HEK293 (cell line): Measurements from ENCODE around the gene PODN.

Experiments used
- GLIS1 ChIP-seq: fragments of 450-650 bp; formaldehyde crosslinking; IDR thresholded peaks from 2 replicates; pipeline ENCODE4 v1.5.1; 2016; ENCODE audit warnings: missing biosample characterization, missing genetic modification characterization
- GLIS2 ChIP-seq: fragments of 450-650 bp; formaldehyde crosslinking; IDR thresholded peaks from 2 replicates; pipeline ENCODE4 v1.5.1; 2016; ENCODE audit warnings: missing biosample characterization, missing genetic modification characterization
- HIC1 ChIP-seq: fragments of 450-650 bp; formaldehyde crosslinking; IDR thresholded peaks from 2 replicates; pipeline ENCODE4 v1.5.1; 2016; ENCODE audit warnings: missing biosample characterization, missing genetic modification characterization
- INSM2 ChIP-seq: fragments of 450-650 bp; formaldehyde crosslinking; IDR thresholded peaks from 2 replicates; pipeline ENCODE4 v1.5.1; 2016; ENCODE audit warnings: missing biosample characterization, missing genetic modification characterization
- KLF7 ChIP-seq: fragments of 450-650 bp; formaldehyde crosslinking; IDR thresholded peaks from 2 replicates; pipeline ENCODE4 v1.5.1; 2016; ENCODE audit warnings: missing biosample characterization, missing genetic modification characterization, borderline replicate concordance
- MEIS1 ChIP-seq: sonication (generic); formaldehyde crosslinking; IDR thresholded peaks from 2 replicates; pipeline ENCODE4 v1.8.1; 2022; ENCODE audit warnings: missing genetic modification reagents, mild to moderate bottlenecking, borderline replicate concordance
- ZBTB20 ChIP-seq: fragments of 450-650 bp; formaldehyde crosslinking; IDR thresholded peaks from 2 replicates; pipeline ENCODE4 v1.5.1; 2016; ENCODE audit warnings: missing biosample characterization, missing genetic modification characterization
- ZIC2 ChIP-seq: fragments of 450-650 bp; formaldehyde crosslinking; IDR thresholded peaks from 2 replicates; pipeline ENCODE4 v1.5.1; 2016; ENCODE audit warnings: missing biosample characterization, missing genetic modification characterization
- ZNF132 ChIP-seq: fragments of 450-650 bp; formaldehyde crosslinking; IDR thresholded peaks from 2 replicates; pipeline ENCODE4 v1.5.1; 2017; ENCODE audit warnings: missing biosample characterization, missing genetic modification characterization, borderline replicate concordance
- ZNF133 ChIP-seq: fragments of 450-650 bp; formaldehyde crosslinking; IDR thresholded peaks from 2 replicates; pipeline ENCODE4 v1.5.1; 2016; ENCODE audit warnings: missing biosample characterization, missing genetic modification characterization
- ZNF302 ChIP-seq: fragments of 450-650 bp; formaldehyde crosslinking; IDR thresholded peaks from 2 replicates; pipeline ENCODE4 v1.5.1; 2016; ENCODE audit warnings: missing biosample characterization, missing genetic modification characterization, low read depth
- ZNF335 ChIP-seq: fragments of 450-650 bp; formaldehyde crosslinking; conservative IDR thresholded peaks from 2 replicates; pipeline ENCODE4 v1.5.1; 2016; ENCODE audit warnings: missing biosample characterization, missing genetic modification characterization
- ZNF416 ChIP-seq: fragments of 450-650 bp; formaldehyde crosslinking; IDR thresholded peaks from 2 replicates; pipeline ENCODE4 v1.5.1; 2016; ENCODE audit warnings: missing biosample characterization, missing genetic modification characterization
- ZNF548 ChIP-seq: fragments of 450-650 bp; formaldehyde crosslinking; IDR thresholded peaks from 2 replicates; pipeline ENCODE4 v1.5.1; 2016; ENCODE audit warnings: missing biosample characterization, missing genetic modification characterization
- ZNF585B ChIP-seq: fragments of 450-650 bp; formaldehyde crosslinking; IDR thresholded peaks from 2 replicates; pipeline ENCODE4 v1.5.1; 2016; ENCODE audit warnings: missing biosample characterization, missing genetic modification characterization
- ZNF596 ChIP-seq: fragments of 450-650 bp; IDR thresholded peaks from 2 replicates; pipeline ENCODE4 v1.5.0; 2018; ENCODE audit warnings: missing biosample characterization, mild to moderate bottlenecking, missing genetic modification characterization, moderate library complexity
- ZNF664 ChIP-seq: fragments of 450-650 bp; formaldehyde crosslinking; IDR thresholded peaks from 2 replicates; pipeline ENCODE4 v1.5.1; 2016; ENCODE audit warnings: missing biosample characterization, missing genetic modification characterization
- ZNF670 ChIP-seq: fragments of 450-650 bp; formaldehyde crosslinking; IDR thresholded peaks from 2 replicates; pipeline ENCODE4 v1.5.1; 2016; ENCODE audit warnings: missing biosample characterization, missing genetic modification characterization, low read depth
- ZNF701 ChIP-seq: fragments of 450-650 bp; formaldehyde crosslinking; IDR thresholded peaks from 2 replicates; pipeline ENCODE4 v1.5.1; 2016; ENCODE audit warnings: missing biosample characterization, missing genetic modification characterization
- ZNF707 ChIP-seq: fragments of 450-650 bp; formaldehyde crosslinking; IDR thresholded peaks from 2 replicates; pipeline ENCODE4 v1.5.1; 2016; ENCODE audit warnings: missing biosample characterization, missing genetic modification characterization
- ZNF747 ChIP-seq: fragments of 450-650 bp; formaldehyde crosslinking; IDR thresholded peaks from 2 replicates; pipeline ENCODE4 v1.5.1; 2016; ENCODE audit warnings: missing biosample characterization, missing genetic modification characterization
- ZNF768 ChIP-seq: fragments of 450-650 bp; formaldehyde crosslinking; IDR thresholded peaks from 2 replicates; pipeline ENCODE4 v1.5.1; 2018; ENCODE audit warnings: missing biosample characterization, mild to moderate bottlenecking, missing genetic modification characterization
- ZNF843 ChIP-seq: fragments of 450-650 bp; formaldehyde crosslinking; IDR thresholded peaks from 2 replicates; pipeline ENCODE4 v1.5.1; 2016; ENCODE audit warnings: missing biosample characterization, missing genetic modification characterization
- TF ChIP-seq, protein P1 (sequence below): fragments of 450-650 bp; formaldehyde crosslinking; IDR thresholded peaks from 2 replicates; pipeline ENCODE4 v1.5.1; 2016; ENCODE audit warnings: missing biosample characterization, missing genetic modification characterization
- TF ChIP-seq, protein P2 (sequence below): fragments of 450-650 bp; formaldehyde crosslinking; conservative IDR thresholded peaks from 2 replicates; pipeline ENCODE4 v1.5.1; 2016; ENCODE audit warnings: low read depth, missing biosample characterization, missing genetic modification characterization
- TF ChIP-seq, protein P3 (sequence below): fragments of 450-650 bp; formaldehyde crosslinking; IDR thresholded peaks from 2 replicates; pipeline ENCODE4 v1.5.1; 2017; ENCODE audit warnings: missing biosample characterization, missing genetic modification characterization
- TF ChIP-seq, protein P4 (sequence below): fragments of 450-650 bp; formaldehyde crosslinking; IDR thresholded peaks from 2 replicates; pipeline ENCODE4 v1.5.1; 2016; ENCODE audit warnings: missing biosample characterization, missing genetic modification characterization

PODN gene

GRCh38 chr1:53121319-53122172 lies 59.5 kb downstream of the PODN start (continued):
- TF ChIP-seq INSM2 (tag by site-specific recombination) (no peak), GLIS1 (tag by site-specific recombination) (peak; percentile 59), ZNF132 (tag by site-specific recombination) (no peak), ZNF416 (no peak), ZNF747 (tag by site-specific recombination) (no peak), MEIS1 (no peak), GLIS2 (tag by site-specific recombination) (peak; percentile 52), ZNF707 (no peak), KLF7 (tag by site-specific recombination) (no peak), ZNF670 (tag by site-specific recombination) (no peak), ZNF768 (no peak), ZNF548 (tag by site-specific recombination) (no peak), HIC1 (tag by site-specific recombination) (no peak), ZNF585B (tag by site-specific recombination) (no peak), ZIC2 (peak; percentile 77), ZNF335 (tag by site-specific recombination) (no peak), ZNF843 (tag by site-specific recombination) (no peak), ZNF302 (tag by site-specific recombination) (no peak), ZBTB20 (tag by site-specific recombination) (no peak), ZNF596 (tag by site-specific recombination) (no peak), ZNF133 (tag by site-specific recombination) (no peak), ZNF701 (tag by site-specific recombination) (no peak), ZNF664 (tag by site-specific recombination) (no peak)
- TF ChIP-seq, protein P1, sequence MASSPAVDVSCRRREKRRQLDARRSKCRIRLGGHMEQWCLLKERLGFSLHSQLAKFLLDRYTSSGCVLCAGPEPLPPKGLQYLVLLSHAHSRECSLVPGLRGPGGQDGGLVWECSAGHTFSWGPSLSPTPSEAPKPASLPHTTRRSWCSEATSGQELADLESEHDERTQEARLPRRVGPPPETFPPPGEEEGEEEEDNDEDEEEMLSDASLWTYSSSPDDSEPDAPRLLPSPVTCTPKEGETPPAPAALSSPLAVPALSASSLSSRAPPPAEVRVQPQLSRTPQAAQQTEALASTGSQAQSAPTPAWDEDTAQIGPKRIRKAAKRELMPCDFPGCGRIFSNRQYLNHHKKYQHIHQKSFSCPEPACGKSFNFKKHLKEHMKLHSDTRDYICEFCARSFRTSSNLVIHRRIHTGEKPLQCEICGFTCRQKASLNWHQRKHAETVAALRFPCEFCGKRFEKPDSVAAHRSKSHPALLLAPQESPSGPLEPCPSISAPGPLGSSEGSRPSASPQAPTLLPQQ (tag by site-specific recombination) = peak; percentile 97
- TF ChIP-seq, protein P2, sequence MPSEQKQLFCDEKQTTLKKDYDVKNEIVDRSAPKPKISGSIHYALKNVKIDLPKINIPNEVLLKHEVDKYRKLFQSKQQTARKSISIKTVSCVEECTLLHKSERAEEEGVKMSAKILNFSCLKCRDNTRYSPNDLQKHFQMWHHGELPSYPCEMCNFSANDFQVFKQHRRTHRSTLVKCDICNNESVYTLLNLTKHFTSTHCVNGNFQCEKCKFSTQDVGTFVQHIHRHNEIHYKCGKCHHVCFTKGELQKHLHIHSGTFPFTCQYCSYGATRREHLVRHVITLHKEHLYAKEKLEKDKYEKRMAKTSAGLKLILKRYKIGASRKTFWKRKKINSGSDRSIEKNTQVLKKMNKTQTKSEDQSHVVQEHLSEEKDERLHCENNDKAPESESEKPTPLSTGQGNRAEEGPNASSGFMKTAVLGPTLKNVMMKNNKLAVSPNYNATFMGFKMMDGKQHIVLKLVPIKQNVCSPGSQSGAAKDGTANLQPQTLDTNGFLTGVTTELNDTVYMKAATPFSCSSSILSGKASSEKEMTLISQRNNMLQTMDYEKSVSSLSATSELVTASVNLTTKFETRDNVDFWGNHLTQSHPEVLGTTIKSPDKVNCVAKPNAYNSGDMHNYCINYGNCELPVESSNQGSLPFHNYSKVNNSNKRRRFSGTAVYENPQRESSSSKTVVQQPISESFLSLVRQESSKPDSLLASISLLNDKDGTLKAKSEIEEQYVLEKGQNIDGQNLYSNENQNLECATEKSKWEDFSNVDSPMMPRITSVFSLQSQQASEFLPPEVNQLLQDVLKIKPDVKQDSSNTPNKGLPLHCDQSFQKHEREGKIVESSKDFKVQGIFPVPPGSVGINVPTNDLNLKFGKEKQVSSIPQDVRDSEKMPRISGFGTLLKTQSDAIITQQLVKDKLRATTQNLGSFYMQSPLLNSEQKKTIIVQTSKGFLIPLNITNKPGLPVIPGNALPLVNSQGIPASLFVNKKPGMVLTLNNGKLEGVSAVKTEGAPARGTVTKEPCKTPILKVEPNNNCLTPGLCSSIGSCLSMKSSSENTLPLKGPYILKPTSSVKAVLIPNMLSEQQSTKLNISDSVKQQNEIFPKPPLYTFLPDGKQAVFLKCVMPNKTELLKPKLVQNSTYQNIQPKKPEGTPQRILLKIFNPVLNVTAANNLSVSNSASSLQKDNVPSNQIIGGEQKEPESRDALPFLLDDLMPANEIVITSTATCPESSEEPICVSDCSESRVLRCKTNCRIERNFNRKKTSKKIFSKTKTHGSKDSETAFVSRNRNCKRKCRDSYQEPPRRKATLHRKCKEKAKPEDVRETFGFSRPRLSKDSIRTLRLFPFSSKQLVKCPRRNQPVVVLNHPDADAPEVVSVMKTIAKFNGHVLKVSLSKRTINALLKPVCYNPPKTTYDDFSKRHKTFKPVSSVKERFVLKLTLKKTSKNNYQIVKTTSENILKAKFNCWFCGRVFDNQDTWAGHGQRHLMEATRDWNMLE (tag by site-specific recombination) = no peak
- TF ChIP-seq, protein P3, sequence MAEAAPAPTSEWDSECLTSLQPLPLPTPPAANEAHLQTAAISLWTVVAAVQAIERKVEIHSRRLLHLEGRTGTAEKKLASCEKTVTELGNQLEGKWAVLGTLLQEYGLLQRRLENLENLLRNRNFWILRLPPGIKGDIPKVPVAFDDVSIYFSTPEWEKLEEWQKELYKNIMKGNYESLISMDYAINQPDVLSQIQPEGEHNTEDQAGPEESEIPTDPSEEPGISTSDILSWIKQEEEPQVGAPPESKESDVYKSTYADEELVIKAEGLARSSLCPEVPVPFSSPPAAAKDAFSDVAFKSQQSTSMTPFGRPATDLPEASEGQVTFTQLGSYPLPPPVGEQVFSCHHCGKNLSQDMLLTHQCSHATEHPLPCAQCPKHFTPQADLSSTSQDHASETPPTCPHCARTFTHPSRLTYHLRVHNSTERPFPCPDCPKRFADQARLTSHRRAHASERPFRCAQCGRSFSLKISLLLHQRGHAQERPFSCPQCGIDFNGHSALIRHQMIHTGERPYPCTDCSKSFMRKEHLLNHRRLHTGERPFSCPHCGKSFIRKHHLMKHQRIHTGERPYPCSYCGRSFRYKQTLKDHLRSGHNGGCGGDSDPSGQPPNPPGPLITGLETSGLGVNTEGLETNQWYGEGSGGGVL = peak; percentile 63
- TF ChIP-seq, protein P4, sequence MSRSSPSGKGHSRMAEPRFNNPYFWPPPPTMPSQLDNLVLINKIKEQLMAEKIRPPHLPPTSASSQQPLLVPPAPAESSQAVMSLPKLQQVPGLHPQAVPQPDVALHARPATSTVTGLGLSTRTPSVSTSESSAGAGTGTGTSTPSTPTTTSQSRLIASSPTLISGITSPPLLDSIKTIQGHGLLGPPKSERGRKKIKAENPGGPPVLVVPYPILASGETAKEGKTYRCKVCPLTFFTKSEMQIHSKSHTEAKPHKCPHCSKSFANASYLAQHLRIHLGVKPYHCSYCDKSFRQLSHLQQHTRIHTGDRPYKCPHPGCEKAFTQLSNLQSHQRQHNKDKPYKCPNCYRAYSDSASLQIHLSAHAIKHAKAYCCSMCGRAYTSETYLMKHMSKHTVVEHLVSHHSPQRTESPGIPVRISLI (tag by site-specific recombination) = no peak
